Gastrocnemius medialis (tissue), 4 donors: ENCODE measurements around the gene CHN2. TPM values are rescaled to one million over a fixed set of nuclear protein-coding genes. Genes with fewer than 3 reads are reported as not detected.

Source experiments
- ATAC-seq, 2 donors: fragments of 150-250 bp; one replicate each; pipeline ENCODE4 v1.9.1; 2016
- DNase-seq, 2 donors: peaks; one replicate each; pipeline ENCODE4 v3.0.0-alpha.2; 2019
- H3K27ac ChIP-seq, 4 donors: fragments of 200-600 bp; sonication (generic); 1 replicate in 1 of 4; 2 replicates in 3 of 4; pipeline ENCODE4 v1.5.1; 2016 to 2018; ENCODE audit warnings: mild to moderate bottlenecking in 2 of 4, moderate library complexity in 1 of 4
- H3K27me3 ChIP-seq, 3 donors: fragments of 200-600 bp; sonication (generic) in 2 of 3; 1 replicate in 1 of 3; 2 replicates in 2 of 3; pipeline versions ENCODE4 v1.5.1 to v1.6.0; 2016 to 2019; ENCODE audit warnings: mild to moderate bottlenecking in 1 of 3, moderate library complexity in 1 of 3
- H3K36me3 ChIP-seq, 2 donors: fragments of 200-600 bp; sonication (generic) in 1 of 2; one replicate each; pipeline ENCODE4 v1.5.1; 2017 to 2018
- H3K4me1 ChIP-seq, 2 donors: fragments of 200-600 bp; sonication (generic) in 1 of 2; one replicate each; pipeline ENCODE4 v1.5.1; 2016 to 2017; ENCODE audit warnings: mild to moderate bottlenecking in 2 of 2
- H3K4me3 ChIP-seq, 4 donors: fragments of 200-600 bp; sonication (generic) in 3 of 4; 1 replicate in 1 of 4; 2 replicates in 3 of 4; pipeline ENCODE4 v1.5.1; 2016 to 2019; ENCODE audit warnings: mild to moderate bottlenecking in 2 of 4
- H3K9me3 ChIP-seq, 3 donors: fragments of 200-600 bp; sonication (generic) in 2 of 3; 1 replicate in 1 of 3; 2 replicates in 2 of 3; pipeline ENCODE4 v1.5.1; 2016 to 2019
- CTCF ChIP-seq, 5 experiments: fragments of 450-650 bp in 3 of 5; fragments of 200-600 bp in 2 of 5; sonication (generic) in 2 of 5; IDR thresholded peaks in 4 of 5; conservative IDR thresholded peaks in 1 of 5; 1 replicate in 4 of 5; 2 replicates in 1 of 5; pipeline ENCODE4 v1.5.1; 2016 to 2019; ENCODE audit warnings: antibody characterized with exemption in 5 of 5, mild to moderate bottlenecking in 3 of 5, moderate library complexity in 3 of 5
- POLR2A ChIP-seq, 2 donors: fragments of 450-650 bp; IDR thresholded peaks; one replicate each; pipeline ENCODE4 v1.6.1; 2017; ENCODE audit warnings: antibody characterized with exemption in 2 of 2, mild to moderate bottlenecking in 2 of 2, moderate library complexity in 2 of 2
- in situ Hi-C, 4 donors: fragments of 200-750 bp; cut with MboI; loops; one replicate each; pipeline versions ENCODE4 v1.15.0 to v1.8.0; 2017; ENCODE audit warnings: low sequenced_read_pairs in 4 of 4
- intact Hi-C: fragments of 100-400 bp; cut with DNase I; formaldehyde crosslinking; loops from one replicate; pipeline ENCODE4 v1.15.1; 2023; ENCODE audit warnings: low total_unique reads
- total RNA-seq, 4 donors: library from RNA; depleted of rRNA; stranded (reverse); fragments of >200 nt; gene quantifications; one replicate each; pipeline versions ENCODE4 v1.1.0 to v1.2.3, GENCODE V29; 2016

CHN2 gene
- total RNA-seq, 4 donors from 2014 or later: 5.9 to 11.3 (median 8.2) TPM

GRCh38 chr7:29243910-29244655, 49.5 kb downstream of the CHN2 start:
- Histone ChIP-seq H3K9me3 (no peaks in the 10 kb centered on the region), H3K4me3 (no peak overlapping the region), H3K27me3 (no peaks in the 10 kb centered on the region), H3K27ac (peak overlapping the region in 2 of 4 donors; percentile 8 to 53), H3K36me3 (no peaks in the 10 kb centered on the region), H3K4me1 (no peaks in the 10 kb centered on the region)
- TF ChIP-seq CTCF (IDR thresholded peaks at IDR 0.05 in 4 of 5, conservative IDR thresholded peaks at IDR 0.05 in 1 of 5) (no peak), POLR2A (IDR thresholded peaks at IDR 0.05) (no peak)
- in situ Hi-C loops: no loop called here
- intact Hi-C loops: no loop called here
- no peak for DNase-seq
- ATAC-seq: peak; percentile 14 to 45

- TF ChIP-seq CTCF (IDR thresholded peaks at IDR 0.05 in 4 of 5, conservative IDR thresholded peaks at IDR 0.05 in 1 of 5): no peak
- TF ChIP-seq POLR2A (IDR thresholded peaks at IDR 0.05): no peak
- no peaks in the 10 kb centered on the region for H3K27me3 ChIP-seq
Measured at GRCh38 chr7:29247224-29247962, 52.8 kb downstream of the CHN2 start.

GRCh38 chr7:29247963-29248236, 53.3 kb downstream of the CHN2 start:
- no peaks in the 10 kb centered on the region for H3K9me3 ChIP-seq
- no peak overlapping the region for H3K4me3 ChIP-seq
- H3K27me3 ChIP-seq: no peaks in the 10 kb centered on the region
- peaks cover 0 to 4% of the 10 kb centered on the region in 2 donors for H3K4me1 ChIP-seq
- intact Hi-C loops: no loop called here
- no peak for DNase-seq
- no peak for TF ChIP-seq CTCF (IDR thresholded peaks at IDR 0.05 in 4 of 5, conservative IDR thresholded peaks at IDR 0.05 in 1 of 5)
- no peak for TF ChIP-seq POLR2A (IDR thresholded peaks at IDR 0.05)
- ATAC-seq: no peak
- peak overlapping the region in 1 of 4 donors; percentile 14 for H3K27ac ChIP-seq
- H3K36me3 ChIP-seq: no peaks in the 10 kb centered on the region
- in situ Hi-C loops: no loop called here

More at GRCh38 chr7:29247224-29247962, 52.8 kb downstream of the CHN2 start:
- no peak for ATAC-seq
- Histone ChIP-seq H3K9me3 (no peaks in the 10 kb centered on the region), H3K4me3 (no peak overlapping the region), H3K27ac (peak overlapping the region in 1 of 4 donors; percentile 14), H3K36me3 (no peaks in the 10 kb centered on the region), H3K4me1 (peaks cover 0 to 4% of the 10 kb centered on the region in 2 donors)
- intact Hi-C loops (no loop called here), in situ Hi-C loops (no loop called here)
- no peak for DNase-seq

GRCh38 chr7:29248713-29249382, 54.3 kb downstream of the CHN2 start:
- intact Hi-C loops: no loop called here
- H3K27me3 ChIP-seq: no peaks in the 10 kb centered on the region
- in situ Hi-C loops: no loop called here
- peak overlapping the region in 2 of 4 donors; percentile 14 to 37 for H3K27ac ChIP-seq
- no peak for DNase-seq
- H3K4me3 ChIP-seq: no peak overlapping the region
- TF ChIP-seq POLR2A (IDR thresholded peaks at IDR 0.05) (no peak), CTCF (IDR thresholded peaks at IDR 0.05 in 4 of 5, conservative IDR thresholded peaks at IDR 0.05 in 1 of 5) (no peak)
- no peaks in the 10 kb centered on the region for H3K36me3 ChIP-seq
- H3K9me3 ChIP-seq: no peaks in the 10 kb centered on the region
- peaks cover 0 to 4% of the 10 kb centered on the region in 2 donors for H3K4me1 ChIP-seq
- peak in 1 of 2 donors; percentile 41 for ATAC-seq
